Psoas muscle (tissue), 8 donors: ENCODE data around the gene ZNF479. TPM values are rescaled to one million over a fixed set of nuclear protein-coding genes. Genes with fewer than 3 reads are reported as not detected.
"Not testable (repeated sequence)": the region's sequence is repeated elsewhere in the genome, so short reads cannot be mapped to it uniquely, and the experiment has no call there.

Experiments
- ATAC-seq, 4 donors: fragments of 200-7000 bp; cut with Tn5 transposase; one replicate each; pipeline ENCODE4 v1.9.1; 2020; ENCODE audit warnings: moderate library complexity in 3 of 4, mild to moderate bottlenecking in 2 of 4
- DNase-seq, 2 donors: peaks; one replicate each; pipeline ENCODE4 v3.0.0-alpha.2; 2020
- H3K27ac ChIP-seq: fragments of 200-600 bp; one replicate; pipeline ENCODE4 v1.8.0; 2022
- H3K27me3 ChIP-seq, 3 donors: fragments of 200-600 bp in 1 of 3; one replicate each; pipeline versions ENCODE4 v1.6.1 to v1.8.0; 2013 to 2022; ENCODE audit warnings: low read length in 2 of 3, mild to moderate bottlenecking in 2 of 3, moderate library complexity in 1 of 3; ENCODE audit not compliant: insufficient read depth in 3 of 3
- H3K36me3 ChIP-seq, 2 donors: fragments of 200-600 bp in 1 of 2; one replicate each; pipeline versions ENCODE4 v1.6.1 to v1.8.0; 2013 to 2022; ENCODE audit warnings: low read depth in 1 of 2, mild to moderate bottlenecking in 1 of 2, moderate library complexity in 1 of 2; ENCODE audit not compliant: insufficient read depth in 1 of 2
- H3K4me1 ChIP-seq: fragments of 200-600 bp; one replicate; pipeline ENCODE4 v1.8.0; 2022
- H3K4me3 ChIP-seq: fragments of 200-600 bp; one replicate; pipeline ENCODE4 v1.8.0; 2022; ENCODE audit warnings: mild to moderate bottlenecking
- H3K9me3 ChIP-seq: fragments of 200-600 bp; one replicate; pipeline ENCODE4 v1.8.0; 2022
- CTCF ChIP-seq: fragments of 200-600 bp; IDR thresholded peaks from one replicate; pipeline ENCODE4 v1.8.0; 2022; ENCODE audit warnings: antibody characterized with exemption
- WGBS, 3 donors: extraction: QIAGEN DNeasy Blood & Tissue Kit; methylation state at CpG; one replicate each; pipeline versions ENCODE4 v1.1.6 to v1.1.7; 2013; 5-methylcytosine and 5-hydroxymethylcytosine counted together
- intact Hi-C, 2 donors: fragments of 100-400 bp; cut with DNase I; formaldehyde crosslinking; loops; one replicate each; pipeline versions ENCODE4 v1.11.0 to v1.14.2; 2022
- polyA plus RNA-seq, 3 donors: library from polyadenylated mRNA; stranded (reverse); fragments of 200-250 nt; gene quantifications; one replicate each; pipeline ENCODE4 v1.2.3, GENCODE V29; 2013
- total RNA-seq, 4 donors: library from RNA; stranded (reverse); fragmentation: NEBNext Ultra II Directional in 2 of 4; extraction: Animal tissue kit (Norgen Biotek cat#: 25700) in 2 of 4; gene quantifications; one replicate each; pipeline versions ENCODE4 v1.2.1 to v1.2.4, GENCODE V29; 2021 to 2023
- donor health status: healthy with polysubstance abuse.
- donor health status: DM: no; HTN: no; CAD: no; lungs with moderate emphysema.
- donor health status: Bipolar disorder and iron deficiency.
- donor health status: healthy.
- donor health status: DM: yes; HTN: yes; CAD: no.
- donor health status: DM: no; HTN: no; CAD: no.
- donor health status: DM: no; HTN: no; CAD: no.
- donor health status: DM: yes; HTN: yes; CAD: no.

Gene ZNF479
- total and polyA plus RNA-seq, 7 donors: not detected

DNA sequence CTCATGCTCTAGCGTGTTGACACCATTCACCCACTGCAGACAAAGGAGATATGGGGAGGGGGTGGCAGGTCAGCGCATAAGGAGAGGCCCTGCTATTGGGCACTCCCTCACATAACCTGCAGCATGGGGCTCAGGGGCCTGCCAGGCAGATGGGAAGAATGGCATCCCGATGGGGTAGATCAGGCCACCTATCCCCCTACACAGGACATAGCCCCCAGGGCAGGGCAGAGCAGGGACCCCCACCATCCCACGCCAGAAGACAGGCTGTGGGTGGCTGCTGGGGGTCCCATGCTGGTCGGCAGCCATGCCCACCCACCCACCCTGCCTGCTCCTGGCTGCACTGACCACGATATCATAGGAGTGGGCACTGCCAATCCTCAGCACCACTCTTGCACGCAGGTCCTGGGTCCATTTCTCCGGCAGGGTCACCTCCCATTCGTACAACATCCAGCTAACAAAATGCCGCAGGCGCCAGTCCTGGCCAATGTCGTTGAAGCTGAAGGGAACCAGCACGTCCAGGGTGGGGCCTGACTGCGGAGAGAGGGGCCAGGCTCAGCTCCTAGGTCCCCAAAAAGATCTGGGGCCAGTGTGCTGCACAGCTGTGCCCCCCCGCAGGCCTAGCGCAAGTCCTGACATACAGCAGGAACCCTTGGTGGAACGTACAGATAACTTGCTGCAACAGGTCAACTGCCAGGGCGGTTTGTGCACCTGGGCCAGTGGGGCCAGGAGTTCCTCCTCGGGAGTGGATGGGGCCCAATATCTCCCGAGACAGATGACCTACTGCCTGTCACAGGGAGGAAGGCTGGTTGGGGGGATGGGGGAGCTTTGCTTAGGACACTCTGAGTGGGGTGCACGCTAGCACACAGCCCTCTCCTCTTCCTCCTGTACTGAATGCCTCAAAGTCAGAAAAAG is 45.9 kb upstream of the ZNF479 start:
- H3K4me3 ChIP-seq: no peak overlapping the region
- no peak for TF ChIP-seq CTCF
- intact Hi-C loops: no loop called here
- no peak overlapping the region for H3K27ac ChIP-seq
- H3K36me3 ChIP-seq: no peaks in the 10 kb centered on the region
- no peaks in the 10 kb centered on the region for H3K4me1 ChIP-seq
- 78 to 83% (median 81%) methylated on average over 21 of the region's 21 CpGs for WGBS, 3 donors
- no peak for DNase-seq
- H3K27me3 ChIP-seq: no peaks in the 10 kb centered on the region
- peaks cover 7% of the 10 kb centered on the region for H3K9me3 ChIP-seq
- no peak for ATAC-seq

DNA sequence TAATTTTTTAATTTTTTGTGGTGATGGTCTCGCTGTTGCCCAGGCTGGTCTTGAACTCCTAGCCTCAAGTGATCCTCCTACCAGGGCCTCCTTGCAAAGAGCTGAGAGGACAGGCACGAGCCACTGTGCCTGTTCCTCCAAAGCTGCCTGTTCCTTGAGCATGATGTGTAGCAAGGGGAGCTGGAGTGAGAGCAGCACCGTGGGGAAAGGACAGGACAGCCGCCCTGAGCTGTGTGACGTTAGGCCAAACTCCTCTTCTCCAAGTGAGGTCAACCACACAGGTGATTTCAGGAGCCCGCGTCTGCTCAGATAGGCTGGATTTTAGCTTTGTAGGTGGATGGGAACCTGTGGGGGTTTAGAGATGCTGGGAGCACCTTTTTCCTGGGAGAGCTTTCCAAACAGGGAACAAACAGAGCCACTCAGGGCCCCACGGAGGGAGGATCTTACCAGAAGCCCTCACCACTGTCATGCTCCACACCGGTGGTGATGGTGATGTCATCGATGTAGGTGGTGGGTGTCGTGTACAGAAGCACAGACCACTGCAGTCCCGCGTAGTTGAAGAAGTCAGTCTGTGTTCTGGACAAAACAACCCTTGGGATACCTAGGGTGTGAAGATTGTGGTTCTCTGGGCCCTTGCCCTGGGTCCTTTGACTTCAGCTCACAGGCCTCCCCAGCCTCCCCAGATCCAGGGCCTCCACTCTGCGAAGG is 44.8 kb upstream of the ZNF479 start:
- no peak for TF ChIP-seq CTCF
- H3K4me3 ChIP-seq: no peak overlapping the region
- H3K4me1 ChIP-seq: no peaks in the 10 kb centered on the region
- peaks cover 7% of the 10 kb centered on the region for H3K9me3 ChIP-seq
- no peaks in the 10 kb centered on the region for H3K36me3 ChIP-seq
- no peaks in the 10 kb centered on the region for H3K27me3 ChIP-seq
- 81 to 87% (median 84%) methylated on average over 14 of the region's 14 CpGs for WGBS, 3 donors
- no peak for DNase-seq
- intact Hi-C loops: no loop called here
- no peak for ATAC-seq
- H3K27ac ChIP-seq: no peak overlapping the region

- TF ChIP-seq CTCF: no peak
- Histone ChIP-seq H3K4me1 (no peaks in the 10 kb centered on the region), H3K4me3 (no peak overlapping the region), H3K27ac (no peak overlapping the region), H3K27me3 (no peaks in the 10 kb centered on the region), H3K36me3 (no peaks in the 10 kb centered on the region), H3K9me3 (peaks cover 41% of the 10 kb centered on the region)
- DNase-seq (no peak), ATAC-seq (no peak)
- intact Hi-C loops: no loop called here
- 74 to 77% (median 74%) methylated on average over 7 of the region's 7 CpGs for WGBS, 3 donors
Measured at GRCh38 chr7:57165285-57165899, 33.2 kb upstream of the ZNF479 start.

DNA sequence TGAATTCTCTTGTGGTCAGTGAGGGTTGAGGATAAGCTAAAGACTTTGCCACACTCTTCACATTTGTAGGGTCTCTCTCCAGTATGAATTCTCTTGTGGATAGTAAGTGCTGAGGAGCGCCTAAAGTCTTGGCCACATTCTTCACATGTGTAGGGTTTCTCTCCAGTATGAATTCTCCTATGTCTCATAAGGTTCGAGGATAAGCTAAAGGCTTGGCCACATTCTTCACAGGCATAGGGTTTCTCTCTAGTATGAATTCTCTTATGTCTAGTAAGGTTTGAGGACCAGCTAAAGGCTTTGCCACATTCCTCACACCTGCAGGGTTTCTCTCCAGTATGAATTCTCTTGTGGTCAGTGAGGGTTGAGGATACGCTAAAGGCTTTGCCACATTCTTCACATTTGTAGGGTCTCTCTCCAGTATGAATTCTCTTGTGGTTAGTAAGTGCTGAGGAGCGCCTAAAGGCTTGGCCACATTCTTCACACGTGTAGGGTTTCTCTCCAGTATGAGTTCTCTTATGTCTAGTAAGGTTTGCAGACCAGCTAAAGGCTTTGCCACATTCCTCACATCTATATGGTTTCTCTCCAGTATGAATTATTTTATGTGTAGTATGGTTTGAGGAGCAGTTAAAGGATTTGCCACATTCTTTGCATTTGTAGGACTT is 12.0 kb downstream of the ZNF479 start:
- H3K4me1 ChIP-seq, H3K27me3 ChIP-seq, DNase-seq, ATAC-seq, intact Hi-C loops, H3K4me3 ChIP-seq, H3K36me3 ChIP-seq, H3K27ac ChIP-seq: not testable (repeated sequence)
- H3K9me3 ChIP-seq: peaks cover 40% of the 10 kb centered on the region
- 62 to 72% (median 65%) methylated on average over 5 of the region's 5 CpGs for WGBS, 3 donors
